IMR-90 (cell line): Measurements from ENCODE around the gene RNF123. TPM values are rescaled to one million over a fixed set of nuclear protein-coding genes. Genes with fewer than 3 reads are reported as not detected.

ENCODE experiments used
- ATAC-seq: fragments of 200-7000 bp; cut with Tn5 transposase; 2 replicates; pipeline ENCODE4 v1.9.1; 2020; ENCODE audit warnings: low read depth, mild to moderate bottlenecking, moderate library complexity
- BruUV-seq: library from RNA; stranded (reverse); fragments of 400-500 nt; replicated peaks from 2 replicates; lab custom pipeline; 2021; lab: Mats Ljungman, UMichigan
- CTCF ChIA-PET: fragments of 300-600 bp; formaldehyde crosslinking; extraction: SDS; loops from one replicate; lab custom pipeline; 2021; ENCODE audit warnings: antibody characterized with exemption; lab: Yijun Ruan, JAX
- POLR2A ChIA-PET: fragments of 300-600 bp; sonication (Branson Sonifier 250); formaldehyde crosslinking; loops from one replicate; lab custom pipeline; 2022; ENCODE audit warnings: antibody characterized with exemption; ENCODE audit not compliant: unreplicated experiment; lab: Charles Lee
- DNase-seq: peaks from one replicate; pipeline ENCODE4 v3.0.0; 2013
- H2AFZ ChIP-seq: replicated peaks from 2 replicates; pipeline ENCODE3; 2013; ENCODE audit warnings: low read length, mild to moderate bottlenecking; ENCODE audit not compliant: poor library complexity
- H2AK5ac ChIP-seq: 2 replicates; pipeline ENCODE4 v1.6.1; 2013; ENCODE audit warnings: low read depth, low read length, inconsistent platforms
- H2AK9ac ChIP-seq: replicated peaks from 2 replicates; pipeline ENCODE3; 2013; ENCODE audit warnings: mild to moderate bottlenecking, low read depth, low read length, moderate library complexity; ENCODE audit not compliant: poor library complexity
- H2BK120ac ChIP-seq: 2 replicates; pipeline ENCODE4 v1.6.1; 2013; ENCODE audit warnings: low read depth, low read length, inconsistent platforms
- H2BK15ac ChIP-seq: 3 replicates; pipeline ENCODE4 v1.6.1; 2013; ENCODE audit warnings: low read depth, low read length, inconsistent platforms
- H2BK20ac ChIP-seq: 2 replicates; pipeline ENCODE4 v1.6.1; 2013; ENCODE audit warnings: low read depth, mild to moderate bottlenecking, inconsistent platforms, low read length, moderate library complexity
- H2BK5ac ChIP-seq: 2 replicates; pipeline ENCODE4 v1.6.1; 2013; ENCODE audit warnings: mild to moderate bottlenecking, low read depth, low read length, inconsistent platforms; ENCODE audit not compliant: poor library complexity, severe bottlenecking
- H3K14ac ChIP-seq: replicated peaks from 2 replicates; pipeline ENCODE4 v1.6.1; 2013; ENCODE audit warnings: low read depth, low read length, inconsistent platforms
- H3K18ac ChIP-seq: 2 replicates; pipeline ENCODE4 v1.6.1; 2013; ENCODE audit warnings: low read depth, low read length, control low read depth
- H3K23ac ChIP-seq: 2 replicates; pipeline ENCODE4 v1.6.1; 2013; ENCODE audit warnings: low read depth, low read length, inconsistent platforms
- H3K27ac ChIP-seq: 2 replicates; pipeline ENCODE4 v1.5.1; 2013; ENCODE audit warnings: mild to moderate bottlenecking, control low read depth, low read length; ENCODE audit not compliant: insufficient read depth
- H3K27me3 ChIP-seq: 2 replicates; pipeline ENCODE4 v1.6.1; 2013; ENCODE audit warnings: low read length; ENCODE audit not compliant: control insufficient read depth, insufficient read depth
- H3K36me3 ChIP-seq: 2 replicates; pipeline ENCODE4 v1.6.1; 2013; ENCODE audit warnings: low read length, mixed read lengths; ENCODE audit not compliant: control insufficient read depth, insufficient read depth
- H3K4ac ChIP-seq: 2 replicates; pipeline ENCODE4 v1.6.1; 2013; ENCODE audit warnings: low read depth, low read length, inconsistent platforms
- H3K4me1 ChIP-seq: 2 replicates; pipeline ENCODE4 v1.6.1; 2013; ENCODE audit warnings: low read length, mixed read lengths; ENCODE audit not compliant: control insufficient read depth, insufficient read depth
- H3K4me2 ChIP-seq: 2 replicates; pipeline ENCODE4 v1.6.1; 2013; ENCODE audit warnings: low read depth, mild to moderate bottlenecking, control low read depth, low read length, moderate library complexity
- H3K4me3 ChIP-seq: 2 replicates; pipeline ENCODE4 v1.5.1; 2013; ENCODE audit warnings: low read depth, mild to moderate bottlenecking, control low read depth, low read length, moderate library complexity; ENCODE audit not compliant: insufficient read depth
- H3K56ac ChIP-seq: 2 replicates; pipeline ENCODE4 v1.6.1; 2013; ENCODE audit warnings: low read length, inconsistent platforms; ENCODE audit not compliant: insufficient read depth; ENCODE audit errors: extremely low read depth
- H3K79me1 ChIP-seq, 2 experiments: 2 replicates each; pipeline ENCODE4 v1.6.1; 2013; ENCODE audit warnings: low read length in 2 of 2, inconsistent platforms in 1 of 2, low read depth in 1 of 2
- H3K9ac ChIP-seq: 2 replicates; pipeline ENCODE4 v1.6.1; 2013; ENCODE audit warnings: low read depth, low read length, control low read depth
- H3K9me1 ChIP-seq: 2 replicates; pipeline ENCODE4 v1.6.1; 2013; ENCODE audit warnings: low read length, inconsistent platforms; ENCODE audit not compliant: insufficient read depth
- H3K9me3 ChIP-seq: 2 replicates; pipeline ENCODE4 v1.6.1; 2013; ENCODE audit warnings: low read length; ENCODE audit not compliant: control insufficient read depth, insufficient read depth
- H4K20me1 ChIP-seq: 2 replicates; pipeline ENCODE4 v1.6.1; 2013; ENCODE audit warnings: low read length, inconsistent platforms; ENCODE audit not compliant: insufficient read depth
- H4K5ac ChIP-seq: 2 replicates; pipeline ENCODE4 v1.6.1; 2013; ENCODE audit warnings: mild to moderate bottlenecking, low read depth, low read length, control low read depth
- H4K8ac ChIP-seq, 2 experiments: 2 replicates each; pipeline ENCODE4 v1.6.1; 2013; ENCODE audit warnings: low read depth in 2 of 2, low read length in 2 of 2, control low read depth in 1 of 2, inconsistent platforms in 1 of 2
- H4K91ac ChIP-seq: 2 replicates; pipeline ENCODE4 v1.6.1; 2013; ENCODE audit warnings: low read depth, low read length, inconsistent platforms; ENCODE audit not compliant: insufficient read depth
- CEBPB ChIP-seq: IDR thresholded peaks from 2 replicates; pipeline ENCODE4 v1.6.1; 2012; ENCODE audit warnings: low read depth, low read length, improper control_type of control experiment
- FOS ChIP-seq: fragments of 150-350 bp; IDR thresholded peaks from 2 replicates; pipeline ENCODE4 v1.6.1; 2016; ENCODE audit warnings: low read depth, low read length
- MAFK ChIP-seq: IDR thresholded peaks from 2 replicates; pipeline ENCODE4 v1.6.1; 2012; ENCODE audit warnings: low read depth, low read length, improper control_type of control experiment
- MAZ ChIP-seq: IDR thresholded peaks from 2 replicates; pipeline ENCODE4 v1.6.1; 2012; ENCODE audit warnings: low read depth, mild to moderate bottlenecking, low read length, improper control_type of control experiment, moderate library complexity, borderline replicate concordance
- NFE2L2 ChIP-seq: fragments of 150-350 bp; IDR thresholded peaks from 2 replicates; pipeline ENCODE4 v1.6.1; 2016; ENCODE audit warnings: low read depth, mild to moderate bottlenecking, low read length
- POLR2A ChIP-seq: IDR thresholded peaks from 2 replicates; pipeline ENCODE4 v1.6.1; 2012; ENCODE audit warnings: mild to moderate bottlenecking, low read depth, low read length
- RAD21 ChIP-seq: IDR thresholded peaks from 2 replicates; pipeline ENCODE4 v1.6.1; 2012; ENCODE audit warnings: low read length, improper control_type of control experiment
- SMC3 ChIP-seq: fragments of 150-350 bp; IDR thresholded peaks from 2 replicates; pipeline ENCODE4 v1.6.1; 2016; ENCODE audit warnings: low read depth, mild to moderate bottlenecking, antibody characterized with exemption, low read length, moderate library complexity
- WGBS, 2 experiments: methylation state at CpG; one replicate each; pipeline versions ENCODE4 v1.1.5 to v1.1.7; 2013; ENCODE audit warnings: missing lambda C conversion rate in 2 of 2; ENCODE audit not compliant: insufficient read length in 1 of 2; ENCODE audit errors: extremely low coverage in 2 of 2; 5-methylcytosine and 5-hydroxymethylcytosine counted together
- dilution Hi-C: fragments of 300-500 bp; cut with HindIII; formaldehyde crosslinking; loops from one replicate; pipeline ENCODE4 v1.14.3; 2018; ENCODE audit warnings: low sequenced_read_pairs; ENCODE audit not compliant: unreplicated experiment
- in situ Hi-C: fragments of 300-500 bp; cut with MboI; formaldehyde crosslinking; loops from 3 replicates; pipeline ENCODE4 v1.14.3; 2019; ENCODE audit warnings: low sequenced_read_pairs, inconsistent platforms, mixed read lengths
- intact Hi-C: fragments of 100-400 bp; cut with micrococcal nuclease; formaldehyde crosslinking; loops from 2 replicates; pipeline ENCODE4 v1.10.0; 2022
- polyA plus RNA-seq, 3 experiments: library from polyadenylated mRNA; depleted of rRNA; stranded (reverse); fragments of >200 nt; gene quantifications; 2 replicates each; pipeline ENCODE4 v1.2.3, GENCODE V29; 2012; ENCODE audit warnings: low replicate concordance in 1 of 3
- total RNA-seq: library from RNA; depleted of rRNA; stranded (reverse); fragments of >200 nt; gene quantifications from 2 replicates; pipeline ENCODE4 v1.2.3, GENCODE V29; 2012
- TF ChIP-seq, protein P1 (sequence below): conservative IDR thresholded peaks from 2 replicates; pipeline ENCODE4 v1.5.1; 2012; ENCODE audit warnings: mild to moderate bottlenecking, low read depth, low read length, improper control_type of control experiment
- TF ChIP-seq, protein P2 (sequence below): fragments of 150-350 bp; IDR thresholded peaks from 2 replicates; pipeline ENCODE4 v1.6.1; 2017; ENCODE audit warnings: mild to moderate bottlenecking, antibody characterized with exemption, low read length, low read depth

Gene RNF123
- total and polyA plus RNA-seq, 2 of the 4 experiments (the other 2 are of a cell fraction): 13.4 to 37.7 TPM

DNA sequence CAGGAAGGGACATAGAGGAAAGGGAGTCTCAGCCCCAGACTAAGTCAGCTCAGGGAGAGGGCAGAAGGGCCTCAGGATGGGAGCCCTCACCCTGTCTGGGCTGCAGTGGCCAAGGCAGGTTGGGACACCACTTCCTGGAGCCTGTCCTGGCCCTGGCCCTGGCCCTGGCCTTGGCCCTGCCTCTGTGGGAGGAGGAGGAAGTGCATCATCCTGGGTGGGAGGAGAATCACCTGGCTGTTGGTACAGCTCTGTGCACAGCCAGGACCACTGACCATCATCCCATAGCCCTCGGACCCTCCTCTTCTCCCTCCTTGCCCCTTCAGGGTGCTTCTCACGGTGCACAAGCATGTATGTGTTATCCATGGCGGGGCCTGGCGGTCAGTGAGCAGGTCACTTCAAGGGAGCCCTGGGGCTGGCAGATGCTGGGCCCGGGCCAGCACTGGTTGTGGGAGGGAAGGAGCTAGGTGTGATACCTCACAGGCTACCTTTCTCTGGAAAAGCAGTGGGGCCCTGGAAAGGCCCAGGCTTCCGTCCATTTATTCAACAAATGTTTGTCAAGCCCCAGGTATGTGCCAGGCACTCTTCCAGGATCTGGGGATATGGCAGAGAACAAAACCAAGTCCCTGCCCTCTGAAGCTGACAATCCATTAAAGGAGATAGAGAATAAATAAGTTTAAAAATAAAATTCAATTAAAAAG, 23.4 kb upstream of the RNF123 start:
- H2BK15ac ChIP-seq: no peak overlapping the region
- no CpG with 5 or more reads among the region's 6 CpGs for WGBS, 2 experiments
- H2AK5ac ChIP-seq: no peak overlapping the region
- H3K9me3 ChIP-seq: no peaks in the 10 kb centered on the region
- POLR2A ChIA-PET: no interaction called here
- no peak overlapping the region for H2BK20ac ChIP-seq
- H4K91ac ChIP-seq: no peak overlapping the region
- H3K14ac ChIP-seq: no peak overlapping the region
- no peak overlapping the region for H3K18ac ChIP-seq
- H4K5ac ChIP-seq: no peak overlapping the region
- TF ChIP-seq RAD21 (no peak), MAZ (no peak), SMC3 (no peak), CEBPB (no peak), MAFK (no peak), POLR2A (no peak), FOS (no peak), NFE2L2 (no peak)
- TF ChIP-seq, protein P1, sequence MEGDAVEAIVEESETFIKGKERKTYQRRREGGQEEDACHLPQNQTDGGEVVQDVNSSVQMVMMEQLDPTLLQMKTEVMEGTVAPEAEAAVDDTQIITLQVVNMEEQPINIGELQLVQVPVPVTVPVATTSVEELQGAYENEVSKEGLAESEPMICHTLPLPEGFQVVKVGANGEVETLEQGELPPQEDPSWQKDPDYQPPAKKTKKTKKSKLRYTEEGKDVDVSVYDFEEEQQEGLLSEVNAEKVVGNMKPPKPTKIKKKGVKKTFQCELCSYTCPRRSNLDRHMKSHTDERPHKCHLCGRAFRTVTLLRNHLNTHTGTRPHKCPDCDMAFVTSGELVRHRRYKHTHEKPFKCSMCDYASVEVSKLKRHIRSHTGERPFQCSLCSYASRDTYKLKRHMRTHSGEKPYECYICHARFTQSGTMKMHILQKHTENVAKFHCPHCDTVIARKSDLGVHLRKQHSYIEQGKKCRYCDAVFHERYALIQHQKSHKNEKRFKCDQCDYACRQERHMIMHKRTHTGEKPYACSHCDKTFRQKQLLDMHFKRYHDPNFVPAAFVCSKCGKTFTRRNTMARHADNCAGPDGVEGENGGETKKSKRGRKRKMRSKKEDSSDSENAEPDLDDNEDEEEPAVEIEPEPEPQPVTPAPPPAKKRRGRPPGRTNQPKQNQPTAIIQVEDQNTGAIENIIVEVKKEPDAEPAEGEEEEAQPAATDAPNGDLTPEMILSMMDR: no peak
- TF ChIP-seq, protein P2, sequence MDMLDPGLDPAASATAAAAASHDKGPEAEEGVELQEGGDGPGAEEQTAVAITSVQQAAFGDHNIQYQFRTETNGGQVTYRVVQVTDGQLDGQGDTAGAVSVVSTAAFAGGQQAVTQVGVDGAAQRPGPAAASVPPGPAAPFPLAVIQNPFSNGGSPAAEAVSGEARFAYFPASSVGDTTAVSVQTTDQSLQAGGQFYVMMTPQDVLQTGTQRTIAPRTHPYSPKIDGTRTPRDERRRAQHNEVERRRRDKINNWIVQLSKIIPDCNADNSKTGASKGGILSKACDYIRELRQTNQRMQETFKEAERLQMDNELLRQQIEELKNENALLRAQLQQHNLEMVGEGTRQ: no peak
- H2BK5ac ChIP-seq: no peak overlapping the region
- dilution Hi-C loops (no loop called here), intact Hi-C loops (no loop called here), in situ Hi-C loops (no loop called here)
- CTCF ChIA-PET: interaction anchor here (1.8 to 1.9 kb wide), 2 partner anchors 126 kb away, joined by 5 to 10 read pairs; no protein-coding TSS in a partner anchor
- no peak overlapping the region for H2AK9ac ChIP-seq
- H3K27me3 ChIP-seq: peaks cover 12% of the 10 kb centered on the region; the same call in 1 of the 2 replicates
- ATAC-seq (no peak), DNase-seq (no peak)
- no peak overlapping the region for H3K4ac ChIP-seq
- H2AFZ ChIP-seq: peak overlapping the region; percentile 3
- no peak overlapping the region for H3K27ac ChIP-seq
- H3K23ac ChIP-seq: no peak overlapping the region
- H3K56ac ChIP-seq: no peak overlapping the region
- no peaks in the 10 kb centered on the region for H3K9me1 ChIP-seq
- H4K20me1 ChIP-seq: no peaks in the 10 kb centered on the region; the same call in 1 of the 2 replicates
- no peak overlapping the region for H2BK120ac ChIP-seq
- BruUV-seq: no TSS peak
- H3K36me3 ChIP-seq: no peaks in the 10 kb centered on the region
- H3K9ac ChIP-seq: no peak overlapping the region
- H3K4me1 ChIP-seq: peaks cover 2% of the 10 kb centered on the region; the same call in 1 of the 2 replicates
- no peaks in the 10 kb centered on the region for H3K79me1 ChIP-seq
- H4K8ac ChIP-seq: no peak overlapping the region
- no peak overlapping the region for H3K4me3 ChIP-seq
- no peak overlapping the region for H3K4me2 ChIP-seq
